ENCODE results near the gene NUP85. TPM values are rescaled to one million over a fixed set of nuclear protein-coding genes. Genes with fewer than 3 reads are reported as not detected.
"Not testable (repeated sequence)": the region's sequence is repeated elsewhere in the genome, so short reads cannot be mapped to it uniquely, and the experiment has no call there.

Gene NUP85
- polyA plus RNA-seq (2013, experiment 1 of 2) = 24.1 TPM
- 21.9 TPM for polyA plus RNA-seq (2013, experiment 2 of 2)

GRCh38 chr17:75205037-75205792, at the start of gene NUP85:
NUP85 (plus strand) TSS chr17:75205679; CDS start chr17:75205762, 83 bp downstream.
- Histone ChIP-seq H3K4me3 (ENCODE audit: insufficient read depth in 1 of 2, low read depth in 1 of 2, low read length in 2 of 2) (peak within 1 kb of the TSS; percentile 93 to 100), H2BK12ac (ENCODE audit: low read length in 2 of 2) (peak within 1 kb of the TSS in 1 of 2 experiments; percentile 86), H3K23ac (ENCODE audit: low read length in 2 of 2) (peak within 1 kb of the TSS in 1 of 2 experiments; percentile 59), H3K9me3 (ENCODE audit: control insufficient read depth, low read length) (no peaks in the 10 kb centered on the region), H2AK5ac (ENCODE audit: low read length, severe bottlenecking) (no peak within 1 kb of the TSS), H2BK5ac (ENCODE audit: low read depth, low read length, poor library complexity, severe bottlenecking) (peak within 1 kb of the TSS; percentile 100), H4K8ac (ENCODE audit: low read length) (peak within 1 kb of the TSS; percentile 95), H3K36me3 (ENCODE audit: control insufficient read depth in 1 of 2, insufficient read depth in 2 of 2, low read depth in 1 of 2, low read length in 2 of 2) (peaks cover 4 to 12% of the 10 kb centered on the region in 2 experiments), H4K91ac (ENCODE audit: low read length) (peak within 1 kb of the TSS; percentile 98), H3K27me3 (ENCODE audit: control insufficient read depth in 1 of 2, insufficient read depth in 1 of 2, low read length in 2 of 2) (no peaks in the 10 kb centered on the region), H2BK15ac (ENCODE audit: low read depth, poor library complexity, severe bottlenecking) (peak within 1 kb of the TSS; percentile 98), H2BK120ac (ENCODE audit: low read depth, low read length) (peak within 1 kb of the TSS; percentile 88), H3K4me2 (ENCODE audit: low read length, poor library complexity, severe bottlenecking) (peak within 1 kb of the TSS; percentile 71), H3K4me1 (ENCODE audit: control insufficient read depth, insufficient read depth, low read depth, low read length) (peaks cover 8% of the 10 kb centered on the region), H3K27ac (ENCODE audit: low read length, poor library complexity, severe bottlenecking) (peak within 1 kb of the TSS; percentile 98), H3K18ac (ENCODE audit: low read depth in 1 of 2, low read length in 2 of 2) (peak within 1 kb of the TSS; percentile 96 to 100), H3K79me1 (replicated peaks; ENCODE audit: low read length, poor library complexity, severe bottlenecking) (peaks cover 6% of the 10 kb centered on the region), H2AFZ (ENCODE audit: low read depth, low read length) (peak within 1 kb of the TSS; percentile 95), H3K9ac (ENCODE audit: low read length) (peak within 1 kb of the TSS; percentile 100), H3K14ac (ENCODE audit: low read length in 2 of 2) (peak within 1 kb of the TSS in 1 of 2 experiments; percentile 91), H3K4ac (ENCODE audit: low read depth in 1 of 2, low read length in 2 of 2) (peak within 1 kb of the TSS; percentile 95)
- peak; percentile 93 for DNase-seq
- under 1% methylated on average over 57 of the region's 57 CpGs for WGBS

GRCh38 chr17:75158480-75158879, 47.0 kb upstream of the NUP85 start:
- not testable (repeated sequence) for H4K91ac ChIP-seq (ENCODE audit: low read length); H3K4me2 ChIP-seq (ENCODE audit: low read length, poor library complexity, severe bottlenecking); H2AFZ ChIP-seq (ENCODE audit: low read depth, low read length); H3K9me3 ChIP-seq (ENCODE audit: control insufficient read depth, low read length); H3K14ac ChIP-seq (ENCODE audit: low read length in 2 of 2); H3K27me3 ChIP-seq (ENCODE audit: control insufficient read depth in 1 of 2, insufficient read depth in 1 of 2, low read length in 2 of 2); H3K27ac ChIP-seq (ENCODE audit: low read length, poor library complexity, severe bottlenecking); H3K4me1 ChIP-seq (ENCODE audit: control insufficient read depth, insufficient read depth, low read depth, low read length); H4K8ac ChIP-seq (ENCODE audit: low read length); H2BK120ac ChIP-seq (ENCODE audit: low read depth, low read length); H3K23ac ChIP-seq (ENCODE audit: low read length in 2 of 2); H2BK12ac ChIP-seq (ENCODE audit: low read length in 2 of 2); H3K18ac ChIP-seq (ENCODE audit: low read depth in 1 of 2, low read length in 2 of 2); H2BK15ac ChIP-seq (ENCODE audit: low read depth, poor library complexity, severe bottlenecking); H2AK5ac ChIP-seq (ENCODE audit: low read length, severe bottlenecking); H2BK5ac ChIP-seq (ENCODE audit: low read depth, low read length, poor library complexity, severe bottlenecking); H3K79me1 ChIP-seq (replicated peaks; ENCODE audit: low read length, poor library complexity, severe bottlenecking); H3K4ac ChIP-seq (ENCODE audit: low read depth in 1 of 2, low read length in 2 of 2); H3K4me3 ChIP-seq (ENCODE audit: insufficient read depth in 1 of 2, low read depth in 1 of 2, low read length in 2 of 2); H3K9ac ChIP-seq (ENCODE audit: low read length)
- DNase-seq = peak; percentile 8
- H3K36me3 ChIP-seq (ENCODE audit: control insufficient read depth in 1 of 2, insufficient read depth in 2 of 2, low read depth in 1 of 2, low read length in 2 of 2) = peaks cover 14 to 37% of the 10 kb centered on the region in 2 experiments
- WGBS = 90% methylated on average over 8 of the region's 8 CpGs

- Histone ChIP-seq H2BK5ac (ENCODE audit: low read depth, low read length, poor library complexity, severe bottlenecking) (no peak overlapping the region), H3K9me3 (ENCODE audit: control insufficient read depth, low read length) (no peaks in the 10 kb centered on the region), H2BK15ac (ENCODE audit: low read depth, poor library complexity, severe bottlenecking) (no peak overlapping the region), H3K27me3 (ENCODE audit: control insufficient read depth in 1 of 2, insufficient read depth in 1 of 2, low read length in 2 of 2) (no peaks in the 10 kb centered on the region), H3K4me2 (ENCODE audit: low read length, poor library complexity, severe bottlenecking) (no peak overlapping the region), H3K23ac (ENCODE audit: low read length in 2 of 2) (no peak overlapping the region), H3K9ac (ENCODE audit: low read length) (no peak overlapping the region), H2AFZ (ENCODE audit: low read depth, low read length) (no peak overlapping the region), H4K8ac (ENCODE audit: low read length) (no peak overlapping the region), H3K27ac (ENCODE audit: low read length, poor library complexity, severe bottlenecking) (peak overlapping the region; percentile 38), H4K91ac (ENCODE audit: low read length) (no peak overlapping the region), H3K4me3 (ENCODE audit: insufficient read depth in 1 of 2, low read depth in 1 of 2, low read length in 2 of 2) (no peak overlapping the region), H2AK5ac (ENCODE audit: low read length, severe bottlenecking) (no peak overlapping the region), H3K18ac (ENCODE audit: low read depth in 1 of 2, low read length in 2 of 2) (no peak overlapping the region), H3K4me1 (ENCODE audit: control insufficient read depth, insufficient read depth, low read depth, low read length) (peaks cover 1% of the 10 kb centered on the region), H2BK120ac (ENCODE audit: low read depth, low read length) (no peak overlapping the region), H3K4ac (ENCODE audit: low read depth in 1 of 2, low read length in 2 of 2) (no peak overlapping the region), H3K36me3 (ENCODE audit: control insufficient read depth in 1 of 2, insufficient read depth in 2 of 2, low read depth in 1 of 2, low read length in 2 of 2) (peaks cover 22 to 44% of the 10 kb centered on the region in 2 experiments), H3K14ac (ENCODE audit: low read length in 2 of 2) (no peak overlapping the region), H2BK12ac (ENCODE audit: low read length in 2 of 2) (no peak overlapping the region), H3K79me1 (replicated peaks; ENCODE audit: low read length, poor library complexity, severe bottlenecking) (peaks cover 4% of the 10 kb centered on the region)
- peak; percentile 38 for DNase-seq
- WGBS = 90% methylated on average over 4 of the region's 4 CpGs
Measured at GRCh38 chr17:75159196-75160031, 46.1 kb upstream of the NUP85 start.

- no peak for DNase-seq
- Histone ChIP-seq H2AK5ac (ENCODE audit: low read length, severe bottlenecking) (no peak overlapping the region), H2BK15ac (ENCODE audit: low read depth, poor library complexity, severe bottlenecking) (no peak overlapping the region), H3K4me2 (ENCODE audit: low read length, poor library complexity, severe bottlenecking) (no peak overlapping the region), H3K14ac (ENCODE audit: low read length in 2 of 2) (no peak overlapping the region), H3K4ac (ENCODE audit: low read depth in 1 of 2, low read length in 2 of 2) (no peak overlapping the region), H2BK12ac (ENCODE audit: low read length in 2 of 2) (no peak overlapping the region), H3K27me3 (ENCODE audit: control insufficient read depth in 1 of 2, insufficient read depth in 1 of 2, low read length in 2 of 2) (no peaks in the 10 kb centered on the region), H3K27ac (ENCODE audit: low read length, poor library complexity, severe bottlenecking) (no peak overlapping the region), H3K79me1 (replicated peaks; ENCODE audit: low read length, poor library complexity, severe bottlenecking) (peaks cover 4% of the 10 kb centered on the region), H3K9ac (ENCODE audit: low read length) (no peak overlapping the region), H4K91ac (ENCODE audit: low read length) (no peak overlapping the region), H3K23ac (ENCODE audit: low read length in 2 of 2) (no peak overlapping the region), H4K8ac (ENCODE audit: low read length) (no peak overlapping the region), H3K4me3 (ENCODE audit: insufficient read depth in 1 of 2, low read depth in 1 of 2, low read length in 2 of 2) (no peak overlapping the region), H3K36me3 (ENCODE audit: control insufficient read depth in 1 of 2, insufficient read depth in 2 of 2, low read depth in 1 of 2, low read length in 2 of 2) (peaks cover 24 to 47% of the 10 kb centered on the region in 2 experiments), H2AFZ (ENCODE audit: low read depth, low read length) (no peak overlapping the region), H2BK5ac (ENCODE audit: low read depth, low read length, poor library complexity, severe bottlenecking) (no peak overlapping the region), H3K18ac (ENCODE audit: low read depth in 1 of 2, low read length in 2 of 2) (no peak overlapping the region), H3K9me3 (ENCODE audit: control insufficient read depth, low read length) (no peaks in the 10 kb centered on the region), H3K4me1 (ENCODE audit: control insufficient read depth, insufficient read depth, low read depth, low read length) (peaks cover 1% of the 10 kb centered on the region), H2BK120ac (ENCODE audit: low read depth, low read length) (no peak overlapping the region)
- 96% methylated on average over 4 of the region's 5 CpGs for WGBS
Measured at GRCh38 chr17:75160211-75160610, 45.3 kb upstream of the NUP85 start.

All from mesenchymal stem cell (in vitro differentiated cells and primary cell).